A549 (cell line): ENCODE data around the gene SETD1B.

Source experiments
- CTCF ChIP-seq: fragments of >200 bp; sonication (Bioruptor Twin); formaldehyde crosslinking; IDR thresholded peaks from 3 replicates; pipeline ENCODE4 v1.5.1; 2016
- POLR2A ChIP-seq: IDR thresholded peaks from 2 replicates; pipeline ENCODE4 v1.6.1; 2012; ENCODE audit warnings: mild to moderate bottlenecking, low read length
- RAD21 ChIP-seq, 2 experiments: fragments of >200 bp in 1 of 2; sonication (Bioruptor Twin) in 1 of 2; formaldehyde crosslinking in 1 of 2; IDR thresholded peaks in 1 of 2; conservative IDR thresholded peaks in 1 of 2; 2 replicates in 1 of 2; 3 replicates in 1 of 2; pipeline ENCODE4 v1.6.1; 2012 to 2018; ENCODE audit warnings: inconsistent platforms in 1 of 2

GRCh38 chr12:121764808-121765207, 39.0 kb upstream of the SETD1B start:
- TF ChIP-seq POLR2A (no peak), CTCF (no peak), RAD21 (conservative IDR thresholded peaks at IDR 0.05 in 1 of 2, IDR thresholded peaks at IDR 0.05 in 1 of 2) (no peak)
